K562 (cell line): ENCODE measurements around the gene MAK. TPM values are rescaled to one million over a fixed set of nuclear protein-coding genes. Genes with fewer than 3 reads are reported as not detected.

ENCODE experiments used
- ATF7 ChIP-seq: fragments of 450-650 bp; IDR thresholded peaks from 2 replicates; pipeline ENCODE4 v1.7.1; 2014; ENCODE audit warnings: mild to moderate bottlenecking, moderate library complexity
- EHMT2 ChIP-seq: fragments of 450-650 bp; IDR thresholded peaks from 2 replicates; pipeline ENCODE4 v1.6.1; 2018; ENCODE audit warnings: antibody characterized with exemption
- HEY1 ChIP-seq: fragments of 250-450 bp; sonication (Bioruptor Pico); IDR thresholded peaks from 2 replicates; pipeline ENCODE4 v1.5.0; 2020; ENCODE audit warnings: mild to moderate bottlenecking, moderate library complexity, borderline replicate concordance
- MAZ ChIP-seq, 2 experiments: fragments of 450-650 bp in 1 of 2; sonication (generic) in 1 of 2; formaldehyde crosslinking; IDR thresholded peaks in 1 of 2; conservative IDR thresholded peaks in 1 of 2; 2 replicates each; pipeline versions ENCODE4 v1.4.0 to v1.5.0; 2020; ENCODE audit warnings: mild to moderate bottlenecking in 1 of 2, missing genetic modification reagents in 1 of 2
- NR4A1 ChIP-seq, 2 experiments: fragments of 250-450 bp in 1 of 2; fragments of 450-650 bp in 1 of 2; sonication (Bioruptor Pico) in 1 of 2; IDR thresholded peaks; 2 replicates each; pipeline versions ENCODE4 v1.4.0 to v1.6.1; 2016 to 2020; ENCODE audit warnings: mild to moderate bottlenecking in 2 of 2, missing compliant biosample characterization in 1 of 2, missing genetic modification characterization in 1 of 2, moderate library complexity in 1 of 2
- RNF2 ChIP-seq: sonication (generic); IDR thresholded peaks from 2 replicates; pipeline ENCODE4 v1.6.1; 2016
- THRAP3 ChIP-seq: fragments of 450-650 bp; IDR thresholded peaks from 2 replicates; pipeline ENCODE4 v1.6.1; 2016; ENCODE audit warnings: mild to moderate bottlenecking, inconsistent platforms, borderline replicate concordance
- ZNF174 ChIP-seq: fragments of 250-450 bp; sonication (Bioruptor Pico); IDR thresholded peaks from 2 replicates; pipeline ENCODE4 v1.4.0; 2020; ENCODE audit warnings: mild to moderate bottlenecking
- ZNF551 ChIP-seq: fragments of 250-450 bp; sonication (Bioruptor Pico); IDR thresholded peaks from 2 replicates; pipeline ENCODE4 v1.5.0; 2021; ENCODE audit warnings: mild to moderate bottlenecking, moderate library complexity
- polyA plus RNA-seq, 8 experiments: library from polyadenylated mRNA; depleted of rRNA in 4 of 8; stranded (reverse) in 5 of 8; unstranded in 3 of 8; fragments of >200 nt; fragmentation: Nextera tagmentation in 2 of 8; fragmentation: Illumina TruSeq in 1 of 8; extraction: Ambion mirVana in 2 of 8; extraction: Trizol in 1 of 8; gene quantifications; 2 replicates each; pipeline versions ENCODE4 v1.2.1 to v1.2.3, GENCODE V29; 2011 to 2014; ENCODE audit warnings: inconsistent platforms in 1 of 8, missing spikeins in 1 of 8
- total RNA-seq, 7 experiments: library from RNA; depleted of rRNA in 6 of 7; stranded (reverse); fragments of >200 nt in 6 of 7; fragmentation: Illumina TruSeq in 2 of 7; extraction: Trizol in 2 of 7; gene quantifications; 2 replicates each; pipeline versions ENCODE4 v1.2.1 to v1.2.3, GENCODE V29; 2011 to 2021; ENCODE audit warnings: low replicate concordance in 1 of 7
- TF ChIP-seq, protein P1 (sequence below), 2 experiments: fragments of 450-650 bp; conservative IDR thresholded peaks; 2 replicates each; pipeline ENCODE4 v1.6.1; 2017; ENCODE audit warnings: mild to moderate bottlenecking in 2 of 2, moderate library complexity in 2 of 2
- TF ChIP-seq, protein P2 (sequence below): fragments of 250-450 bp; sonication (Bioruptor Pico); IDR thresholded peaks from 2 replicates; pipeline ENCODE4 v1.5.0; 2021; ENCODE audit warnings: mild to moderate bottlenecking, moderate library complexity
- TF ChIP-seq, protein P3 (sequence below): IDR thresholded peaks from 2 replicates; pipeline ENCODE4 v1.6.1; 2011; ENCODE audit not compliant: insufficient read length; ENCODE audit errors: extremely low read depth
- TF ChIP-seq, protein P4 (sequence below): fragments of 450-650 bp; IDR thresholded peaks from 2 replicates; pipeline ENCODE4 v1.6.1; 2016; ENCODE audit warnings: mild to moderate bottlenecking
- TF ChIP-seq, protein P5 (sequence below), 2 experiments: fragments of 450-650 bp in 1 of 2; IDR thresholded peaks; 2 replicates each; pipeline ENCODE4 v1.6.1; 2011 to 2017; ENCODE audit warnings: low read depth in 2 of 2, antibody characterized with exemption in 1 of 2, borderline replicate concordance in 1 of 2, low read length in 1 of 2, mild to moderate bottlenecking in 1 of 2, mixed read lengths in 1 of 2; ENCODE audit not compliant: control insufficient read depth in 1 of 2

The MAK gene
- total and polyA plus RNA-seq, 9 of the 15 experiments (the other 6 are each of a cell fraction or from before 2014, with no cell fraction given) = 0.25 to 1.1 (median 0.53) TPM

DNA sequence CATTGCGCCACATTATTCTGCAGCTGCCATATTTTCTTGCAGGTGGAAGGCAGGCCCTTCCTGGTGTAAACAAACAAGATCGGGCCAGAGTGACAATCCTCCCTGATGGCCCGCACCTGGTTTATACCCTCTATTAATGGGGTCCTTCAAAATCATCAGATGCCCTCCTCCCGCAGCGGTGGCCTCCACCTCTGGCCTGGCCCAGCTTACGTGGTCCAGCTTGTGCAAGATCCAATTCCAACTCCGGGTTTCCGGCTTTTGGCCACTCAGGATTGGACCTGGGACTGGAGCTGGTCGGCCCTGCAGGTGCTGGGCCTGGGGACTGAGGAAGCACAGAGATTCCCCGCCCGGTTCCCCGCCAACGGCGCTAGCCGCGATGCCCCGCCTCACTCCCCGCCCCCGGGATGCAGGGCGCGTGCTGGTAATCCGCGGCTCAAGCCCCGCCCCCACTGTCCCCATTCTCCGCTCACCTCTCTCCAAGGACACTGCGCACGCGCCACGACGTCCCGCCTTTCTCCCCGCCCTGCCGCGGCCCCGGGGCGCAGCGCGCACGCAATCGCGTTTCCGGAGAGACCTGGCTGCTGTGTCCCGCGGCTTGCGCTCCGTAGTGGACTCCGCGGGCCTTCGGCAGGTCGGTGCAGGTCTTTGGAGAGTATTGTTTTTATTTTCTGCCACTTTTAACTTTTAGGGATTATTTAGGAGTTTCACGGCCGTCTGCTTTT lies 90.9 kb downstream of the MAK start, which contains the start of gene TMEM14B (continued):
- TF ChIP-seq, protein P1, sequence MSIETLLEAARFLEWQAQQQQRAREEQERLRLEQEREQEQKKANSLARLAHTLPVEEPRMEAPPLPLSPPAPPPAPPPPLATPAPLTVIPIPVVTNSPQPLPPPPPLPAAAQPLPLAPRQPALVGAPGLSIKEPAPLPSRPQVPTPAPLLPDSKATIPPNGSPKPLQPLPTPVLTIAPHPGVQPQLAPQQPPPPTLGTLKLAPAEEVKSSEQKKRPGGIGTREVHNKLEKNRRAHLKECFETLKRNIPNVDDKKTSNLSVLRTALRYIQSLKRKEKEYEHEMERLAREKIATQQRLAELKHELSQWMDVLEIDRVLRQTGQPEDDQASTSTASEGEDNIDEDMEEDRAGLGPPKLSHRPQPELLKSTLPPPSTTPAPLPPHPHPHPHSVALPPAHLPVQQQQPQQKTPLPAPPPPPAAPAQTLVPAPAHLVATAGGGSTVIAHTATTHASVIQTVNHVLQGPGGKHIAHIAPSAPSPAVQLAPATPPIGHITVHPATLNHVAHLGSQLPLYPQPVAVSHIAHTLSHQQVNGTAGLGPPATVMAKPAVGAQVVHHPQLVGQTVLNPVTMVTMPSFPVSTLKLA (conservative IDR thresholded peaks at IDR 0.05) = peak; percentile 89 to 95
- TF ChIP-seq, protein P2, sequence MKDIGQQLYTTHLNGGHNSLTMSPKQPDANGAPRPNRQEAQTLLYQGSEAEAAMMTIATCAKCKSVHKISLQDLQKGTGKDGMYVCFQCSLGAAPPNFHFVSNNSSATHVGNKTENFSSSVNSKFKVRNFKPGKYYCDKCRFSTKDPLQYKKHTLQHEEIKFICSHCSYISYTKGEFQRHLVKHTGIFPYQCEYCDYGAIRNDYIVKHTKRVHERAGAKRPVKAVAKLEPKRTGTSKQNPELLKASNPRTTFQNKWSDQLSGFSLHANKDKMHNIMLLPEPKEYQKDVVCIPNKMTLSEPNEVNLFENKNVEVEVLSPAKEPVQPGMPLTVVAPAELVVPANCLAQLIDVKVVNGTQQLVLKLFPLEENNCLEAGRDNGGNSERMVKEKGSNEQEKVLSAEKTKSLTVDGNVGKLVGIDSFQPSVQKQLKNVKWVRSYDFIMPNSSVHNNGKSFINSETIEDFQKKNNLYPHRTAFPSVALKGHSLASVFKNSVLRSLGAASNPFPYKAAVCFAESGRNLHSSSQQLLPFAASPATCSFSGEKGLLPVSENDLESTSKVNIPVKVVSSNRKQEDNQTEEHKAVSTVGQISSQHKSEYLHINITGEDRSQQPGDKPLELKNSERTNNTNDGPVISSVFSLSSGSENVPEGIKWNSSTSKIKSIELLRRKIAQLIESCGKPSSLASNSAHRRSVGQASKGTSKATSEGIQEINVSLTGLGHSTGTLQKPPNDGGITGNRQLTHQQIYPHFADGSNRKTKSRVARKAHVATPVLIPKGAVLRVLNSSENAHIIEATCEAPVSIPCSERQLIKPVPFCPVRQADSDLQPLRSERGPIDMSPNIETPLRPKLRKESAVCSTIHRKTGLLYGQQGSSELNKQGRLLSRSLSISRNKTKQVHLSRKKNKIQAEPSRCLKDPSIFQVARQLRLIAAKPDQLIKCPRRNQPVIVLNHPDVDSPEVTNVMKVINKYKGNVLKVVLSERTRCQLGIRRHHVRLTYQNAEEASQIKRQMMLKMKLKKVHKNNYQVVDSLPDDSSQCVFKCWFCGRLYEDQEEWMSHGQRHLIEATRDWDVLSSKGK = no peak
- TF ChIP-seq ATF7 = peak; percentile 80
- peak; percentile 53; the same call in 1 of the 2 replicates for TF ChIP-seq RNF2
- no peak for TF ChIP-seq THRAP3
- no peak for TF ChIP-seq NR4A1 (CRISPR knock-in tag; IDR thresholded peaks at IDR 0.05)
- peak; percentile 54 for TF ChIP-seq NR4A1 (tag; IDR thresholded peaks at IDR 0.05)
- TF ChIP-seq ZNF174 (CRISPR knock-in tag) = no peak
- TF ChIP-seq EHMT2 = no peak
- TF ChIP-seq HEY1 = 0 out of 2 replicates have a peak, but pooled peaks have one; percentile 64
- TF ChIP-seq, protein P3, sequence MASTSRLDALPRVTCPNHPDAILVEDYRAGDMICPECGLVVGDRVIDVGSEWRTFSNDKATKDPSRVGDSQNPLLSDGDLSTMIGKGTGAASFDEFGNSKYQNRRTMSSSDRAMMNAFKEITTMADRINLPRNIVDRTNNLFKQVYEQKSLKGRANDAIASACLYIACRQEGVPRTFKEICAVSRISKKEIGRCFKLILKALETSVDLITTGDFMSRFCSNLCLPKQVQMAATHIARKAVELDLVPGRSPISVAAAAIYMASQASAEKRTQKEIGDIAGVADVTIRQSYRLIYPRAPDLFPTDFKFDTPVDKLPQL = no peak
- TF ChIP-seq, protein P4, sequence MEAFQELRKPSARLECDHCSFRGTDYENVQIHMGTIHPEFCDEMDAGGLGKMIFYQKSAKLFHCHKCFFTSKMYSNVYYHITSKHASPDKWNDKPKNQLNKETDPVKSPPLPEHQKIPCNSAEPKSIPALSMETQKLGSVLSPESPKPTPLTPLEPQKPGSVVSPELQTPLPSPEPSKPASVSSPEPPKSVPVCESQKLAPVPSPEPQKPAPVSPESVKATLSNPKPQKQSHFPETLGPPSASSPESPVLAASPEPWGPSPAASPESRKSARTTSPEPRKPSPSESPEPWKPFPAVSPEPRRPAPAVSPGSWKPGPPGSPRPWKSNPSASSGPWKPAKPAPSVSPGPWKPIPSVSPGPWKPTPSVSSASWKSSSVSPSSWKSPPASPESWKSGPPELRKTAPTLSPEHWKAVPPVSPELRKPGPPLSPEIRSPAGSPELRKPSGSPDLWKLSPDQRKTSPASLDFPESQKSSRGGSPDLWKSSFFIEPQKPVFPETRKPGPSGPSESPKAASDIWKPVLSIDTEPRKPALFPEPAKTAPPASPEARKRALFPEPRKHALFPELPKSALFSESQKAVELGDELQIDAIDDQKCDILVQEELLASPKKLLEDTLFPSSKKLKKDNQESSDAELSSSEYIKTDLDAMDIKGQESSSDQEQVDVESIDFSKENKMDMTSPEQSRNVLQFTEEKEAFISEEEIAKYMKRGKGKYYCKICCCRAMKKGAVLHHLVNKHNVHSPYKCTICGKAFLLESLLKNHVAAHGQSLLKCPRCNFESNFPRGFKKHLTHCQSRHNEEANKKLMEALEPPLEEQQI = peak; percentile 33; the same call in 1 of the 2 replicates
- TF ChIP-seq, protein P5, sequence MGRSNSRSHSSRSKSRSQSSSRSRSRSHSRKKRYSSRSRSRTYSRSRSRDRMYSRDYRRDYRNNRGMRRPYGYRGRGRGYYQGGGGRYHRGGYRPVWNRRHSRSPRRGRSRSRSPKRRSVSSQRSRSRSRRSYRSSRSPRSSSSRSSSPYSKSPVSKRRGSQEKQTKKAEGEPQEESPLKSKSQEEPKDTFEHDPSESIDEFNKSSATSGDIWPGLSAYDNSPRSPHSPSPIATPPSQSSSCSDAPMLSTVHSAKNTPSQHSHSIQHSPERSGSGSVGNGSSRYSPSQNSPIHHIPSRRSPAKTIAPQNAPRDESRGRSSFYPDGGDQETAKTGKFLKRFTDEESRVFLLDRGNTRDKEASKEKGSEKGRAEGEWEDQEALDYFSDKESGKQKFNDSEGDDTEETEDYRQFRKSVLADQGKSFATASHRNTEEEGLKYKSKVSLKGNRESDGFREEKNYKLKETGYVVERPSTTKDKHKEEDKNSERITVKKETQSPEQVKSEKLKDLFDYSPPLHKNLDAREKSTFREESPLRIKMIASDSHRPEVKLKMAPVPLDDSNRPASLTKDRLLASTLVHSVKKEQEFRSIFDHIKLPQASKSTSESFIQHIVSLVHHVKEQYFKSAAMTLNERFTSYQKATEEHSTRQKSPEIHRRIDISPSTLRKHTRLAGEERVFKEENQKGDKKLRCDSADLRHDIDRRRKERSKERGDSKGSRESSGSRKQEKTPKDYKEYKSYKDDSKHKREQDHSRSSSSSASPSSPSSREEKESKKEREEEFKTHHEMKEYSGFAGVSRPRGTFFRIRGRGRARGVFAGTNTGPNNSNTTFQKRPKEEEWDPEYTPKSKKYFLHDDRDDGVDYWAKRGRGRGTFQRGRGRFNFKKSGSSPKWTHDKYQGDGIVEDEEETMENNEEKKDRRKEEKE (IDR thresholded peaks at IDR 0.05; ENCODE audit: borderline replicate concordance in 1 of 2, control insufficient read depth in 1 of 2, low read depth in 2 of 2, low read length in 1 of 2) = peak in 1 of 2 experiments; percentile 80; a peak in 1 of 4 replicates
- peak; percentile 88 to 90 for TF ChIP-seq MAZ (CRISPR knock-in tag; conservative IDR thresholded peaks at IDR 0.05 in 1 of 2, IDR thresholded peaks at IDR 0.05 in 1 of 2)
- TF ChIP-seq ZNF551 (CRISPR knock-in tag) = no peak
